MM.1S (cell line): Measurements from ENCODE around the gene WDR82.

ENCODE experiments used
- DNase-seq: peaks from one replicate; pipeline ENCODE4 v3.0.0-alpha.2; 2015
- H2AFZ ChIP-seq: fragments of 300-600 bp; sonication (generic); 2 replicates; pipeline ENCODE4 v1.6.0; 2016; ENCODE audit warnings: antibody characterized with exemption, low read length
- H3F3A ChIP-seq: fragments of 300-600 bp; sonication (generic); 2 replicates; pipeline ENCODE4 v1.6.1; 2016; ENCODE audit warnings: mild to moderate bottlenecking, antibody characterized with exemption, low read length, moderate library complexity, mixed read lengths; ENCODE audit not compliant: insufficient read depth
- H3K27ac ChIP-seq: fragments of 300-600 bp; sonication (generic); 2 replicates; pipeline ENCODE4 v1.5.1; 2016; ENCODE audit warnings: mild to moderate bottlenecking, low read length
- H3K27me3 ChIP-seq: fragments of 300-600 bp; sonication (generic); replicated peaks from 2 replicates; pipeline ENCODE4 v1.6.0; 2016; ENCODE audit warnings: low read length; ENCODE audit not compliant: insufficient read depth
- H3K36me3 ChIP-seq: fragments of 300-600 bp; sonication (generic); replicated peaks from 2 replicates; pipeline ENCODE4 v1.6.1; 2016; ENCODE audit warnings: mild to moderate bottlenecking, low read length, mixed read lengths; ENCODE audit not compliant: insufficient read depth
- H3K4me1 ChIP-seq: fragments of 300-600 bp; sonication (generic); 2 replicates; pipeline ENCODE4 v1.6.1; 2016; ENCODE audit warnings: low read length, mixed read lengths
- H3K4me2 ChIP-seq: fragments of 300-600 bp; sonication (generic); 2 replicates; pipeline ENCODE4 v1.6.0; 2016; ENCODE audit warnings: low read depth, low read length
- H3K4me3 ChIP-seq: fragments of 300-600 bp; sonication (generic); 2 replicates; pipeline ENCODE4 v1.5.1; 2016; ENCODE audit warnings: low read length, mixed read lengths
- H3K79me2 ChIP-seq: fragments of 300-600 bp; sonication (generic); 2 replicates; pipeline ENCODE4 v1.6.1; 2016; ENCODE audit warnings: mixed run types, low read length, mixed read lengths
- H3K9ac ChIP-seq: fragments of 300-600 bp; sonication (generic); 2 replicates; pipeline ENCODE4 v1.6.1; 2016; ENCODE audit warnings: low read length, mixed read lengths
- H3K9me2 ChIP-seq: fragments of 300-600 bp; sonication (generic); replicated peaks from 2 replicates; pipeline ENCODE4 v1.6.1; 2016; ENCODE audit warnings: mild to moderate bottlenecking, low read length, mixed read lengths; ENCODE audit not compliant: insufficient read depth
- H3K9me3 ChIP-seq: fragments of 300-600 bp; sonication (generic); replicated peaks from 2 replicates; pipeline ENCODE4 v1.6.1; 2016; ENCODE audit warnings: mild to moderate bottlenecking, low read length, mixed read lengths; ENCODE audit not compliant: insufficient read depth
- H4K20me1 ChIP-seq: fragments of 300-600 bp; sonication (generic); 2 replicates; pipeline ENCODE4 v1.6.1; 2016; ENCODE audit warnings: mild to moderate bottlenecking, low read length, moderate library complexity, mixed read lengths; ENCODE audit not compliant: insufficient read depth
- EZH2 ChIP-seq: fragments of 300-600 bp; sonication (generic); optimal IDR thresholded peaks from 2 replicates; pipeline ENCODE3; 2017; ENCODE audit warnings: low read depth, mild to moderate bottlenecking, antibody characterized with exemption, low read length, mixed read lengths
- EZH2phosphoT487 ChIP-seq: fragments of 300-600 bp; sonication (generic); IDR thresholded peaks from 2 replicates; pipeline ENCODE4 v1.6.1; 2018; ENCODE audit warnings: antibody characterized with exemption, low read length
- TF ChIP-seq, protein P1 (sequence below): fragments of 300-600 bp; sonication (generic); IDR thresholded peaks from 2 replicates; pipeline ENCODE4 v1.5.1; 2016; ENCODE audit warnings: antibody characterized with exemption, low read length, mixed read lengths

WDR82 gene

DNA sequence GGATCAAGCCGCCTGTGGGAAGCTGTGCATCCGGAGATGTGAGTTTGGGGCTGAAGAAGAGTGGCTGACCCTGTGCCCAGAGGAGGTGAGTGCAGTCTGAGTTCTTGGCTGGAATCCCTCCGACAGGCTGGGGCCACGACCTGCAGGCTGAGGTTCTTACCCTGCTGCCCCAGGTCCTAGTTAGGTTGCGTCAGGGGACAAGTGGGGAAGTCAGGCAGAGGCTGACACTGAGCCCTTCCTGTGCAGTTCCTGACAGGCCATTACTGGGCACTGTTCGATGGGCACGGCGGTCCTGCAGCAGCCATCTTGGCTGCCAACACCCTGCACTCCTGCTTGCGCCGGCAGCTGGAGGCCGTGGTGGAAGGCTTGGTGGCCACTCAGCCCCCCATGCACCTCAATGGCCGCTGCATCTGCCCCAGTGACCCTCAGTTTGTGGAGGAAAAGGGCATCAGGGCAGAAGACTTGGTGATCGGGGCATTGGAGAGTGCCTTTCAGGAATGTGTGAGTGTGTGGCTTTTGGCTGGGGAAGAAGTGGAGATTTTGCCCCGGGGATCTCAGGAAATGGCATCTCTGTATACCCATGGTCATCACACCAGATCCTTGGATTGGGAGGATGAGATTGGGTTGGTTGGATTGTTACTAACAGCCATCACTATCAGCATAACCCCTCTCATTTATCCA lies 31.6 kb downstream of the WDR82 start:
- peaks cover 2% of the 10 kb centered on the region; the same call in 1 of the 2 replicates for H3K79me2 ChIP-seq
- H4K20me1 ChIP-seq, result no peaks in the 10 kb centered on the region
- no peaks in the 10 kb centered on the region for H3K36me3 ChIP-seq
- peaks cover 17% of the 10 kb centered on the region for H3F3A ChIP-seq
- H2AFZ ChIP-seq, result no peak overlapping the region
- no peaks in the 10 kb centered on the region for H3K9me2 ChIP-seq
- peaks cover 6% of the 10 kb centered on the region; the same call in 1 of the 2 replicates for H3K4me1 ChIP-seq
- no peak overlapping the region; the same call in 1 of the 2 replicates for H3K4me2 ChIP-seq
- no peak overlapping the region for H3K4me3 ChIP-seq
- no peak overlapping the region for H3K27ac ChIP-seq
- no peaks in the 10 kb centered on the region for H3K27me3 ChIP-seq
- TF ChIP-seq EZH2 (no peak), EZH2phosphoT487 (no peak)
- TF ChIP-seq, protein P1, sequence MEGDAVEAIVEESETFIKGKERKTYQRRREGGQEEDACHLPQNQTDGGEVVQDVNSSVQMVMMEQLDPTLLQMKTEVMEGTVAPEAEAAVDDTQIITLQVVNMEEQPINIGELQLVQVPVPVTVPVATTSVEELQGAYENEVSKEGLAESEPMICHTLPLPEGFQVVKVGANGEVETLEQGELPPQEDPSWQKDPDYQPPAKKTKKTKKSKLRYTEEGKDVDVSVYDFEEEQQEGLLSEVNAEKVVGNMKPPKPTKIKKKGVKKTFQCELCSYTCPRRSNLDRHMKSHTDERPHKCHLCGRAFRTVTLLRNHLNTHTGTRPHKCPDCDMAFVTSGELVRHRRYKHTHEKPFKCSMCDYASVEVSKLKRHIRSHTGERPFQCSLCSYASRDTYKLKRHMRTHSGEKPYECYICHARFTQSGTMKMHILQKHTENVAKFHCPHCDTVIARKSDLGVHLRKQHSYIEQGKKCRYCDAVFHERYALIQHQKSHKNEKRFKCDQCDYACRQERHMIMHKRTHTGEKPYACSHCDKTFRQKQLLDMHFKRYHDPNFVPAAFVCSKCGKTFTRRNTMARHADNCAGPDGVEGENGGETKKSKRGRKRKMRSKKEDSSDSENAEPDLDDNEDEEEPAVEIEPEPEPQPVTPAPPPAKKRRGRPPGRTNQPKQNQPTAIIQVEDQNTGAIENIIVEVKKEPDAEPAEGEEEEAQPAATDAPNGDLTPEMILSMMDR, result no peak
- H3K9ac ChIP-seq, result no peak overlapping the region
- DNase-seq, result no peak
- H3K9me3 ChIP-seq, result no peaks in the 10 kb centered on the region

DNA sequence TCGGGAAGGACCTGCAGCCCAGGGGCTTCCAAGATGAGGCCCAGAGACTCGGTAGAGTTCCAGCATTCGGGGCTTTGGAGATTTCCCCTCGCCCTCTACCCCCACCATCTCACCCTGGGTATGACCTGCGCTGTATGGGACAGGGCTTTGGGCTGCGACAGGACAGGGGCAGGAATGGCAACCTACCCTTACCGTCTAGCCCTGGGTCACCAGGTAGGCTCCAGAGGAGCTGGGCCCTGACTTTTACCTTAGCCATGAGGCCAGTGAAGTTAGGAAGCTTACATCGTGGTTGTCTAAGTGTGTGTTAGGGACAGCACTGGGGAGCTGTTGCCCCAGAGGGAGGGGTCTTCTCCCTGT lies 32.2 kb downstream of the WDR82 start:
- Histone ChIP-seq H3F3A (peaks cover 20% of the 10 kb centered on the region), H2AFZ (peak overlapping the region; percentile 72), H3K4me2 (peak overlapping the region; percentile 93), H3K79me2 (no peaks in the 10 kb centered on the region), H3K36me3 (no peaks in the 10 kb centered on the region), H3K9me3 (no peaks in the 10 kb centered on the region), H3K4me1 (peaks cover 6% of the 10 kb centered on the region; the same call in 1 of the 2 replicates), H4K20me1 (no peaks in the 10 kb centered on the region), H3K27me3 (no peaks in the 10 kb centered on the region), H3K4me3 (peak overlapping the region; percentile 55), H3K9me2 (no peaks in the 10 kb centered on the region), H3K27ac (no peak overlapping the region), H3K9ac (peak overlapping the region; percentile 53; the same call in 1 of the 2 replicates)
- no peak for TF ChIP-seq EZH2phosphoT487
- TF ChIP-seq EZH2, result no peak
- TF ChIP-seq, protein P1, result no peak
- DNase-seq, result no peak

- Histone ChIP-seq H2AFZ (peak within 1 kb of the TSS; percentile 81), H3K4me1 (peaks cover 11% of the 10 kb centered on the region), H3K36me3 (no peaks in the 10 kb centered on the region), H4K20me1 (no peaks in the 10 kb centered on the region), H3K4me3 (peak within 1 kb of the TSS; percentile 66), H3K9ac (peak within 1 kb of the TSS; percentile 53; the same call in 1 of the 2 replicates), H3K27ac (no peak within 1 kb of the TSS), H3K79me2 (no peaks in the 10 kb centered on the region), H3K9me3 (no peaks in the 10 kb centered on the region), H3F3A (peaks cover 17% of the 10 kb centered on the region), H3K9me2 (no peaks in the 10 kb centered on the region), H3K4me2 (peak within 1 kb of the TSS; percentile 93), H3K27me3 (no peaks in the 10 kb centered on the region)
- DNase-seq, result peak; percentile 31
- no peak for TF ChIP-seq EZH2
- no peak for TF ChIP-seq EZH2phosphoT487
- TF ChIP-seq, protein P1, result no peak
Measured at GRCh38 chr3:52245322-52246263, 32.9 kb downstream of the WDR82 start, which contains the start of gene PPM1M. TSS of gene PPM1M (plus strand) at chr3:52245759. CDS start at chr3:52245825, 66 bp downstream.
